SU-DHL-6 (cell line): Measurements from ENCODE around the gene KCND2.
"Not testable (repeated sequence)": the region's sequence is repeated elsewhere in the genome, so short reads cannot be mapped to it uniquely, and the experiment has no call there.

Source experiments
- H2AFZ ChIP-seq: fragments of 200-600 bp; sonication (generic); 2 replicates; pipeline ENCODE4 v1.6.1; 2014; ENCODE audit warnings: low read depth, mild to moderate bottlenecking, moderate library complexity, mixed read lengths, antibody characterized with exemption, low read length; ENCODE audit not compliant: severe bottlenecking
- H3F3A ChIP-seq: fragments of 200-600 bp; shearing (Covaris generic); 2 replicates; pipeline ENCODE4 v1.6.0; 2016; ENCODE audit warnings: antibody characterized with exemption, mild to moderate bottlenecking; ENCODE audit not compliant: insufficient read depth
- H3K27ac ChIP-seq: fragments of 200-600 bp; sonication (generic); 2 replicates; pipeline ENCODE4 v1.5.1; 2016; ENCODE audit warnings: low read depth, mild to moderate bottlenecking, low read length, moderate library complexity, mixed read lengths
- H3K27me3 ChIP-seq: fragments of 200-600 bp; sonication (generic), shearing (Covaris generic); 2 replicates; pipeline ENCODE4 v1.6.0; 2014; ENCODE audit warnings: mild to moderate bottlenecking, low read length
- H3K36me3 ChIP-seq: fragments of 200-600 bp; sonication (generic); 2 replicates; pipeline ENCODE4 v1.6.1; 2014; ENCODE audit warnings: mild to moderate bottlenecking, low read length, mixed read lengths
- H3K4me2 ChIP-seq: fragments of 300-600, 200-600 bp; shearing (Covaris generic), sonication (generic); 2 replicates; pipeline ENCODE4 v1.6.0; 2014; ENCODE audit warnings: low read length, low read depth, mild to moderate bottlenecking; ENCODE audit not compliant: poor library complexity, severe bottlenecking
- H3K4me3 ChIP-seq: fragments of 200-600 bp; sonication (generic); 2 replicates; pipeline ENCODE4 v1.5.1; 2014; ENCODE audit warnings: antibody characterized with exemption, low read length, mild to moderate bottlenecking, mixed read lengths; ENCODE audit not compliant: insufficient read depth, poor library complexity, severe bottlenecking
- H3K79me2 ChIP-seq: fragments of 200-600 bp; sonication (generic); 2 replicates; pipeline ENCODE4 v1.6.1; 2014; ENCODE audit warnings: mild to moderate bottlenecking, low read length, moderate library complexity; ENCODE audit not compliant: insufficient read depth
- H3K9ac ChIP-seq: fragments of 200-600 bp; sonication (generic); 2 replicates; pipeline ENCODE4 v1.7.0; 2014; ENCODE audit warnings: mild to moderate bottlenecking, low read length
- H3K9me2 ChIP-seq: fragments of 200-600 bp; sonication (generic); replicated peaks from 2 replicates; pipeline ENCODE4 v1.6.1; 2014; ENCODE audit warnings: low read length; ENCODE audit not compliant: insufficient read depth
- H3K9me3 ChIP-seq: fragments of 200-600 bp; sonication (generic); 2 replicates; pipeline ENCODE4 v1.6.1; 2014; ENCODE audit warnings: low read length, mixed read lengths; ENCODE audit not compliant: insufficient read depth
- H4K20me1 ChIP-seq: fragments of 200-600 bp; sonication (generic); 2 replicates; pipeline ENCODE4 v1.6.1; 2014; ENCODE audit warnings: low read depth, mild to moderate bottlenecking, antibody characterized with exemption, low read length, moderate library complexity, mixed read lengths
- EZH2phosphoT487 ChIP-seq: fragments of 200-600 bp; sonication (generic), shearing (Covaris generic); conservative IDR thresholded peaks from 2 replicates; pipeline ENCODE4 v1.6.1; 2018; ENCODE audit warnings: mild to moderate bottlenecking, antibody characterized with exemption, low read length, moderate library complexity, mixed read lengths
- TF ChIP-seq, protein P1 (sequence below): fragments of 200-600 bp; sonication (generic); IDR thresholded peaks from one replicate; pipeline ENCODE4 v1.5.1; 2017; ENCODE audit warnings: antibody characterized with exemption, mild to moderate bottlenecking, low read length, moderate library complexity; ENCODE audit not compliant: insufficient read depth, poor library complexity, severe bottlenecking

KCND2 gene

DNA sequence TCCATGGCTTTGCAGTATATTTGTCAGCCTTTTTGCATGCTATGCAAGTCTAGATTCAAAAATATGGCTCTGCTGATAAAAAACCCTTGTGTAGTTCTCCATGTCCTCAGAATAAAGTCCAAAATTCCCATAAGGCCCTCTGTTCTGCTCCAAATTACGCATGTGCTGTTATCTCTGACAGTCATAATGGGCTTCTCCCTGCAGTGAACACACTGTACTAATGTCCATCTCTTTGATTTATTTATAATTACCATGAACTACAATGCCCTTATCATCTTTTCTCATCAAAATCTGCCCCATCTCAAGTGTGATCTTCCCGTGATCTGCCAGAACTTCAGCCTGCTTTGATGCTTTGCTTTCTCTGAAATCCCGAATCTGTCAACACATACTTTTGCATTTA lies 497.2 kb downstream of the KCND2 start:
- H3K36me3 ChIP-seq = no peaks in the 10 kb centered on the region
- no peaks in the 10 kb centered on the region for H3K9me3 ChIP-seq
- no peaks in the 10 kb centered on the region for H3K9me2 ChIP-seq
- no peaks in the 10 kb centered on the region for H3K79me2 ChIP-seq
- H3K27me3 ChIP-seq = no peaks in the 10 kb centered on the region
- no peak overlapping the region for H3K4me2 ChIP-seq
- H2AFZ ChIP-seq = no peak overlapping the region
- no peak for TF ChIP-seq EZH2phosphoT487
- TF ChIP-seq, protein P1, sequence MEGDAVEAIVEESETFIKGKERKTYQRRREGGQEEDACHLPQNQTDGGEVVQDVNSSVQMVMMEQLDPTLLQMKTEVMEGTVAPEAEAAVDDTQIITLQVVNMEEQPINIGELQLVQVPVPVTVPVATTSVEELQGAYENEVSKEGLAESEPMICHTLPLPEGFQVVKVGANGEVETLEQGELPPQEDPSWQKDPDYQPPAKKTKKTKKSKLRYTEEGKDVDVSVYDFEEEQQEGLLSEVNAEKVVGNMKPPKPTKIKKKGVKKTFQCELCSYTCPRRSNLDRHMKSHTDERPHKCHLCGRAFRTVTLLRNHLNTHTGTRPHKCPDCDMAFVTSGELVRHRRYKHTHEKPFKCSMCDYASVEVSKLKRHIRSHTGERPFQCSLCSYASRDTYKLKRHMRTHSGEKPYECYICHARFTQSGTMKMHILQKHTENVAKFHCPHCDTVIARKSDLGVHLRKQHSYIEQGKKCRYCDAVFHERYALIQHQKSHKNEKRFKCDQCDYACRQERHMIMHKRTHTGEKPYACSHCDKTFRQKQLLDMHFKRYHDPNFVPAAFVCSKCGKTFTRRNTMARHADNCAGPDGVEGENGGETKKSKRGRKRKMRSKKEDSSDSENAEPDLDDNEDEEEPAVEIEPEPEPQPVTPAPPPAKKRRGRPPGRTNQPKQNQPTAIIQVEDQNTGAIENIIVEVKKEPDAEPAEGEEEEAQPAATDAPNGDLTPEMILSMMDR = no peak
- H3F3A ChIP-seq = no peaks in the 10 kb centered on the region
- no peaks in the 10 kb centered on the region for H4K20me1 ChIP-seq
- no peak overlapping the region for H3K4me3 ChIP-seq
- no peak overlapping the region for H3K9ac ChIP-seq
- H3K27ac ChIP-seq = no peak overlapping the region

DNA sequence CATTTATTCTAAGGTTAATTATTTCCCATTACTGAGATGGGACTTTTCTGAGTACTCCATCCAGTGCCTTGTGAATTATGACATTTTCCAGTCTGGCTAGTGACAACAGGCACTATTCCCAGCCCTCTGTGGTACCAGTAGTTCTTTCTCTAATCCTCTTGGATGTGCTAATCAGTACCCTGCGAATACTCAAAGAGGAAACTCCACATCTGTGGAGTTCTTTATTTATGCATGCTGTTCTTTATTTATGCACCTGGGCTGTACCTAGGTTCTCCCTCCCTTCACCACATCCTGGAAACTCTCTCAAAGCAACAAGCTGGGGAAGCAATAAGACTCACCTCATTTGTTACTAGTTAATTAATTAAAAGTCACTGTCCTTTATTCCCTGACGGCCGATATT lies 501.5 kb downstream of the KCND2 start:
- no peaks in the 10 kb centered on the region for H3F3A ChIP-seq
- TF ChIP-seq, protein P1 = no peak
- no peak for TF ChIP-seq EZH2phosphoT487
- no peak overlapping the region for H3K4me2 ChIP-seq
- H2AFZ ChIP-seq = no peak overlapping the region
- H3K79me2 ChIP-seq = no peaks in the 10 kb centered on the region
- H3K9ac ChIP-seq = no peak overlapping the region
- no peaks in the 10 kb centered on the region for H3K9me2 ChIP-seq
- H3K27me3 ChIP-seq = no peaks in the 10 kb centered on the region
- no peak overlapping the region for H3K27ac ChIP-seq
- H4K20me1 ChIP-seq = no peaks in the 10 kb centered on the region
- H3K36me3 ChIP-seq = no peaks in the 10 kb centered on the region
- H3K9me3 ChIP-seq = no peaks in the 10 kb centered on the region
- no peak overlapping the region for H3K4me3 ChIP-seq

DNA sequence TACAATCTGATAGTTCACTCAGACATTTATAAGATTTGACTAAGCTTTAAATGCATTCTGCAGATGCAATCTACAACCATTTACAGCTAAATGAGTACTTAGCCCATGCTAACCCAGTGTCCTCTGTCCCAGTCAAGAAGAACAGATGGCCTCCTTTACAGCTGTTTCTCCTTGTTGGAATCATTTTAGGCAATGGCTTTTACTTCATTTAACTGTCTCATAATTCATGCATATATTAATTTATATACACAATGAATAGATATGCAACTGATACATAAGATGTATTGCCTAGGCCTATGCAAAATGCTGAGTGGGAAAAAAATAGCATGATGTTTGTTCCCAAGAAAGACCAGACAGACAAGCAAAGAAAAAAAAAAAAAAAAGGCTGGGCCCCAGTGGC lies 502.8 kb downstream of the KCND2 start:
- Histone ChIP-seq H3K9me2 (no peaks in the 10 kb centered on the region), H4K20me1 (no peaks in the 10 kb centered on the region), H3K36me3 (no peaks in the 10 kb centered on the region), H3K9ac (no peak overlapping the region), H3K27ac (no peak overlapping the region), H3K27me3 (no peaks in the 10 kb centered on the region), H3K9me3 (no peaks in the 10 kb centered on the region), H3K4me3 (no peak overlapping the region), H3K79me2 (no peaks in the 10 kb centered on the region), H3F3A (no peaks in the 10 kb centered on the region), H3K4me2 (no peak overlapping the region), H2AFZ (no peak overlapping the region)
- no peak for TF ChIP-seq EZH2phosphoT487
- TF ChIP-seq, protein P1 = no peak

DNA sequence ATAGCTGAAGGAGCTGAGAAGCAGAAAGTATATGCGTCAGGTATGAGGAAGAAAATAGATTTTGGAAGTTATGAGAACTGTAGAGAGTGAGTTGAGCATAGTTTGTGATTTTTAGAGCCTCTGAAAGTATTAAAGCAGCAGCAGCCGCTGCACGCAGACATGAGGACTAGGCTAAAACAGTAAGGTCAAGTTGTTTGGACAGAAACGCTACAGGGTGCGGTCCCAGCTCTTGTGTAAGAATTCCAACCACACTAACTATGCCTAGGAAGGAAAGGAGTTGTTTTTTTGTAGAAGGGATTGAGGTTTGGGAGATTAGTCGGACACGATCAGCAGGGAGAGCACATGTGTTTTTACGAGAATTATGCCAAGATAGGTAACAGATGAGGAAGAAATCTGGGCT lies 506.1 kb downstream of the KCND2 start:
- not testable (repeated sequence) for H2AFZ ChIP-seq, H3F3A ChIP-seq, H3K9me2 ChIP-seq, H3K79me2 ChIP-seq, H3K4me2 ChIP-seq, H3K36me3 ChIP-seq, H3K4me3 ChIP-seq, H3K27ac ChIP-seq, H4K20me1 ChIP-seq, H3K9me3 ChIP-seq, H3K9ac ChIP-seq, H3K27me3 ChIP-seq

DNA sequence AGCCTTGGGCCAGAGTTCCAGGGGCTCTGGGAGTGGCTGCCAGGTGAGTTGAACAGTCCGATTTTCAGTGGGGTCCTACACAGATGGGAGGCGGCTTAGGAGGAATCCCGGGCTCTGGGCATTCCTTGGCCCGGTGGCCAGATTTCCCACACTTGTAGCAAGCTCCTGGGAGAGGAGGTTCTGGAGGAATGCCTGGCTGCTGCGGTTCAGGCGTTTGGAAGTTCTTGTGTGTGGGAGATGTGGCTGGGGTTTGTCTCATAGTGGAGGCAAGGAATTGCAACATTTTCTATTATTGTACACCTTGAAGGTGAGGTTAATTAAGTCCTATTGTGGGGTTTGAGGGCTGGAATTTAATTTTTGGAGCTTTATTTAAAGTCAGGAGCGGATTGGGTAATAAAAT lies 507.5 kb downstream of the KCND2 start:
- not testable (repeated sequence) for H3K9me2 ChIP-seq, H3K27ac ChIP-seq, H3F3A ChIP-seq, H3K4me2 ChIP-seq, H3K4me3 ChIP-seq, H3K36me3 ChIP-seq, H3K79me2 ChIP-seq, H2AFZ ChIP-seq, H3K9ac ChIP-seq, H3K9me3 ChIP-seq, H4K20me1 ChIP-seq, H3K27me3 ChIP-seq
